ENCODE results near the gene WDR88.
"Not testable (repeated sequence)": the region's sequence is repeated elsewhere in the genome, so short reads cannot be mapped to it uniquely, and the experiment has no call there.

Gene WDR88

DNA sequence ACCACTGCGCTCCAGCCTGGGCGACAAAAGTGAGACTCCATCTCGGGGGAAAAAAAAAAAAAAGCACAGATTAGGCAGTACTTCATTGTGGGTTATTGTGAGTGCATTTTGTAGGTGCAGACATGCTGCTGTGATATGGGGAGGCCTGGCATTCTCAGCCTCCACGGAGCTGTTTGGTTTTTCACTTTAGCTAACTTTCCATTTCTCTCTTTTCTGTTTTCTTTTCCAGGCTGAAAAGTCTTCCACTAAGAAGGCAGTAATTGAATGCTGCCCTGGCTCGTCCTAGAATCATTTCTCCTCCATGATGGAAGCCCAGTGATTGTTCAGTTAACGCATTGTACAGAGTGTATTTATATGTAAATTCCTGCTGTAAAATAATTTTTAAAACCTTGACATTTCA lies 2.0 kb upstream of the WDR88 start:
- DNase-seq (ENCODE audit: low read depth): no peak

DNA sequence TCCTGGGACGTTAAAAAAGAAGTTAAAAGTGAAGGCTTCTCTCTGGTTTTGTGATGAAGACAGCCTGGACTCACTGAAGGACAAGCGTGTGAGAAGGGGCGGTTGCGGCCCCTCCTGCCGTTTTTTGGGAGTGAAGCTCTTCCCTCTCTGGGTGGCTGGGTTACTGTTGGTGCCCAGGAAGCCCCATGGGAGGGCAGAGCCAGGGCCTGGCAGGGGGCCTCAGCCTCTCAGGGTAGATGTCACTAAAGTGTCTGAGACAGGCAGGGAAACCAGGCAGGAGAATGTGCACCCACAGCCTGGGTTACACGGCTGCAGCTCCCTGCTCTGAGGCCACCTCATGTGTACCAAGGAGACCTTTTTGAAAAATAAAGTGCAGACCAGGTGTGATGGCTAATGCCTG lies 1.5 kb upstream of the WDR88 start:
- no peak for DNase-seq (ENCODE audit: low read depth)

DNA sequence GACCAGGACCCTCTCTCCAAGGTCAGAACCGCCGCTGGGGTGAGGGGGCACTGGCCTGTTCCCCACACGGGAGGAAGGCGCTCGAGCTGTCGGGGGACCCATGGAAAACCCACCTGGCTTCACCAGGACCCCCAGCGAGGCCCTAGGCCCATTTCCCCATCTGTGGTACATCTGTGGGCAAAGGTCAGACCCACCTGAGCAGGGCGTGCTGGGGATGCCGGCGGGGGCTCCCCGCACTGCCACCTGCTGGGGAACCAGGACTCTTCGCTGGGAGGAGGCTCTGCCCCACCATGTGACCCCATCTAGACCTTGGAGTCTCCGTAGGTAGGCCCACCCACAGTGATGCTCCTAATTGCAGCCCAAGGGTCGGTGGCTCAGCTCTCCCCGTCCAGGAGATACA lies 511 bp downstream of the WDR88 start:
- no peak for DNase-seq (ENCODE audit: low read depth)

DNA sequence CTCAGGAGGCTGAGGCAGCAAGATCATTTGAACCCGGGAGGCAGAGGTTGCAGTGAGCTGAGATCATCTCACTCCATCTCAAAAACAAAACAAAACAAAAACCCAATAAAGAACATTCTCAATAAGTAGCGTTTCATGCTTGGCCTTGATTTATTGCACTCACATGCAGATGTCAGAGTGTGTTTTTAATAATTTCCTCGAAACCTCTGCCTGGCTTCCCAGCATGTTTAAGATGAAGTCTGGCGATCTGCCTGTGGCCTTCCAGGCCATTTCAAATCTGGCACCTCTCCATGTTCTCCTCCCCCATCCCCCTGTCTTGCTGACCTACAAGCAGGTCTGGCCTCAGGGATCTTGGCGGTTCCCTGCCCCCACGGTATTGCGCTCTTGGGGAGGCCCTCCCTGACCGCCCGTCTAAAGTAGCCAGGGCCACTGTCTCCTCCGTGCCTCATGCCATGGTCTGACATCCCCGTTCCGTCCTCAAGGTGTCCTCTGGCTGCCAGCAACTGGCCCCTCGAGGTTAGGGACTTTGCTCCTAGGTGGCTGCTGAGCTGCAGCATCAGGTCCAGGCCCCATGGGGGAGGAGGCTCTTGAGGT lies 1.6 kb downstream of the WDR88 start:
- DNase-seq (ENCODE audit: low read depth): no peak

DNA sequence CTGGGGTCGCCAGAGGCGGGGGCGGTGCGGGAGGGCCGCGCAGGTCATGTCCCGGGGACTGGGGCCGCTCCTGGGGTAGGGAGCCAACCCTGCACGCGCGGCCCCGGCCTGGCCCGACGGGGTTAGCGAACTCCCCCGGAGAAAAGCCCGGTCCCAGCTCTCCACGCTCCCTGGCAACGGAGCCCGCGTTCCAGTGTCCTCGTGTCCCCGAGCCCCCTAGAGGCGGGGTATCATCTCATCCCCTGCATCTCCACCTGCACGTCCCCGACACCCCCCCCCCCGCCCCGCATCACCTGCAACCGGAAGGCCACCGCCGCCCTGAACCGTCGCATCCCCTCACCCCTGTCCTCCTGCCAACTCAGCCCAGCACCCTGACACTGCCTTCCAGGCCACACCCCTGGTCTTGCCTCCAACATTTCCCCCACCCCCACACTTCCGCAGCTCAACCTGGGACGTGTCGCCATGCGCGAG lies 2.7 kb downstream of the WDR88 start:
- no peak for DNase-seq (ENCODE audit: low read depth)

DNA sequence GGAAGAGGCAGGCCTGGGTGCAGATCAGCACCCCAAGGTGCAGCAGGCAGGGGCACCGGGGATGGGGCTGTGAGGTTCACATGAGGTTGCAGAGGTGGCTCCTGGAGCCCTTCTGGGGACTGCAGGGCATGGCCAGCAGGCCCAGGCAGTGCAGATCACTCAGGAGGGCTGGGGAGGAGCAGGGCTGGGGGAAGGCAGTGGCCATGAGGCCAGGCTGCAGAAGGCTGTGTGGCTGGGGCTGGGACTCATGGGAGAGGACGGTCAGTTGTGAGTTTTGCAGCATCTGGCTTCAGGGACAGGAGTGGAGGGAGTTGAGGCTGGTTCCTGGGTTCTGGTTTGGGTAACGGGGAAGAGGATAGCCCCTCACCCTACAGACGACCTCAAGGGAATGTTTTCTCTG lies 7.3 kb downstream of the WDR88 start:
- no peak for DNase-seq (ENCODE audit: low read depth)

DNA sequence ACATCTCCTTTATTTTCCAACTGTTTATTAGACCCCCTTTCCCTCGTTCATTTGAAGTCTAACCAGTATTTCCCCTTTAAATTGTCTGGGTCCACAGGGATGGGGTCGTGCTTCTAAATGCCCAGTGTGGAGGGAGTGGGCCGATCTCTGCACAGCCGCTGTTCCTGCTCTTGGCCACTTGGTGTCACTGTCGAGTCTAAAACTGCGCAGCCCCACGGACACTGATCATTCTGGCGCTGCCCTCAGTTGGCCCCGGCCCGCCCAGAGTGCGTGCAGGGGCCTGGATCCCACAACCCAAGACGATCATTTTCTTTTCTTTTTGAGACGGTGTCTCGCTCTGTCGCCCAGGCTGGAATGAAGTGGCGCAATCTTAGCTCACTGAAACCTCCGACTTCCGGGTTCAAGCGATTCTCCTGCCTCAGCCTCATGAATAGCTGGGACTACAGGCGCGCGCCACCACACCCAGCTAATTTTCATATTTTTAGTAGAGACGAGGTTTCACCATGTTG lies 12.0 kb downstream of the WDR88 start:
- DNase-seq (ENCODE audit: low read depth): no peak

DNA sequence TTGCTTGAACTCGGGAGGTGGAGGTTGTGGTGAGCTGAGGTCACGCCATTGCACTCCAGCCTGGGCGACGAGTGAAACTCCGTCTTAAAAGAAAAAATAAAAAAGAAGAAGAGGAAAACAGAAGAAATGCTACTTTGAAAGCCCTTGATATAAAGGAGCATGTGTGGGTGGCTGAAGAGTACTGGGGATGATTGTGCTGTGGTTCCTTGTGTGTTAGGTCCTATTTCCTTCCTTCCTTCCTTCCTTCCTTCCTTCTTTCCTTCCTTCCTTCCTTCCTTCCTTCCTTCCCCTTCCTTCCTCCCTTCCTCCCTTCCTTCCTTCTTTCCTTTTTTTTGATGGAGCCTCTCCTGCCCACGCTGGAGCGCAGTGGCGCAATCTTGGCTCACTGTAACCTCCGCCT lies 14.3 kb downstream of the WDR88 start:
- DNase-seq (ENCODE audit: low read depth): no peak

DNA sequence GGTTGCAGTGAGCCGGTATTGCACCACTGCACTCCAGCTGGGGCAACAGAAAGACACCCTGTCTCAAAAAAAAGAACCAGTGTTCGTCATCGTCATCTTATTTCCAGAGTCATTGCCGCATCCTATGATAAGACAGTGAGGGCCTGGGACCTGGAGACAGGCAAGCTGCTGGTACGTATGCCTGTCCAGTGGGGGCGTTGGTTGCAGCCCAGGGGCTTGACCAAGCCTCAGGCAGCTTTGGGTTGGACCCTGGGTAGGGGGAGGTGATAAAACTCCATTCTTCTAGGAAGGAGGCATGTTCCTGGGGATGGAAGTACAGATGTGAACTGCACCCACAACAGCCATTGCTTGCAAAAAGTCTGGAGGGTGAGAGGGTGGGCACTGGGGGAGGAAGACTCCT lies 15.6 kb downstream of the WDR88 start:
- DNase-seq (ENCODE audit: low read depth): no peak

DNA sequence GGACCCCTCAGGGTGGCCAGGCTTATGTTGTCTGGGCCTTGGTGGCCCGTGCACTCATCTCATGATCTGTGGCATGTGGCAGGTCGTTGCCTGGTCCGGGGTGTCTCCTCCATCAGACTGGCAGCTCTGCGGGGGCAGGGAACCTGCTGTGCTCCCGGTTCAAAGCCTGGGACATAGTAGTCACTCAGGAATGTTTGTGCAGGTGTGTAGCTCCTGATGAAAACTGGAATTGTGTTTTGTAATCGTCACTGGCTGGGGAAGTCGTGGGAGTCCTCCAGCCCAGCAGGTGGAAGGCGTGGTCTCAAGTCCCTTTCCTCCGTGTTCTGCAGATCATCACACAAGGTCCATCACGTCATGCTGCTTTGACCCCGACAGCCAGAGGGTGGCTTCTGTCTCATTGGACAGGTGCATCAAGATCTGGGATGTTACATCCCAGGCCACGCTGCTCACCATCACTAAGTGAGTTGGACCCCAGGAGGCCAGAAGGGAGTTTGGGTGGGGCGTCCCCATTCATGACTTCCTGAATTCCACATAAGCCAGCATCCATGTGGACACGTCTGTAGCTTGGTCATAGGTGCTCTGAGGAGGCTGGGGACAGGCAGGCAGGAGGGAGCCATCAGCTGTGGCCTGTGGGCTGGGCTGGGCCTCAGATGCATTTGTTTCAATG lies 19.1 kb downstream of the WDR88 start:
- DNase-seq (ENCODE audit: low read depth): no peak

DNA sequence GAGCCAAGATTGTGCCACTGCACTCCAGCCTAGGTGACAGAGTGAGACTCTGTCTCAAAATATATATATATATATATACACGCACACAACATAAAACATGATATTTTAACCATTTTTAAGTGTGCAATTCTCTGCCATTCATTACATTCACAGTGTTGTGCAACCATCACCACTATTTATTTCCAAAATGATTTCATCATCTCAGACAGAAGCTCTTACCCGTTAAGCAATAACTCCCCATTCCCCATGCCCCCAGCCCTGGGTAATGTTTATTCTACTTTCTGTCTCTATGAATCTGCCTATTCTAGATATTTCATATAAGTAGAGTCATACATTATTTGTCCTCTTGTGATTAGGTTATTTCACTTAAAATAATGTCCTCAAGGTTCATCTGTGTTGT lies 20.3 kb downstream of the WDR88 start:
- no peak for DNase-seq (ENCODE audit: low read depth)

DNA sequence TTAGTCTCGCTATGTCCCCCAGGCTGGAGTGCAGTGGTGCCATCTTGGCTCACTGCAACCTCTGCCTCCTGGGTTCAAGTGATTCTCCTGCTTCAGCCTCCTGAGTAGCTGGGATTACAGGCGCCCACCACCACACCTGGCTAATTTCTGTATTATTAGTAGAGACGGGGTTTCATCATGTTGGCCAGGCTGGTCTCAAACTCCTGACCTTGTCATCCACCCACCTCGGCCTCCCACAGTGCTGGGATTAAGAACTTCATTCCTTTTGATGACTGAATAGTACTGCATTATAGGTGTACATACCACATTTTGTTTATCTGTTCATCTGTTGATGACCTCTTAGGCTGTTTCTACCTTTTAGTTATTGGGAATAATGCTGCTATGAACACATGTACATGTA lies 20.7 kb downstream of the WDR88 start:
- DNase-seq (ENCODE audit: low read depth): not testable (repeated sequence)

DNA sequence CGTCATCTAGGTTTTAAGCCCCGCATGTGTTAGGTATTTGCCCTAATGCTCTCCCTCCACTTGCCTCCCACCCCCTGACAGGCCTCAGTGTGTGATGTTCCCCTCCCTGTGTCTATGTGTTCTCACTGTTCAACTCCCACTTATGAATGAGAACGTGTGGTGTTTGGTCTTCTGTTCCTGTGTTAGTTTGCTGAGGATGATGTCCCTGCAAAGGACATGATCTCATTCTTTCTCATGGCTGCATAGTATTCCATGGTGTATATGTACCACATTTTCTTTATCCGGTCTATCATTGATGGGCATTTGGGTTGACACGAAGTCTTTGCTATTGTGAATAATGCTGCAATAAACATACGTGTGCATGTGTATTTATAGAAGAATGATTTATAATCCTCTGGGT lies 22.4 kb downstream of the WDR88 start:
- not testable (repeated sequence) for DNase-seq (ENCODE audit: low read depth)

DNA sequence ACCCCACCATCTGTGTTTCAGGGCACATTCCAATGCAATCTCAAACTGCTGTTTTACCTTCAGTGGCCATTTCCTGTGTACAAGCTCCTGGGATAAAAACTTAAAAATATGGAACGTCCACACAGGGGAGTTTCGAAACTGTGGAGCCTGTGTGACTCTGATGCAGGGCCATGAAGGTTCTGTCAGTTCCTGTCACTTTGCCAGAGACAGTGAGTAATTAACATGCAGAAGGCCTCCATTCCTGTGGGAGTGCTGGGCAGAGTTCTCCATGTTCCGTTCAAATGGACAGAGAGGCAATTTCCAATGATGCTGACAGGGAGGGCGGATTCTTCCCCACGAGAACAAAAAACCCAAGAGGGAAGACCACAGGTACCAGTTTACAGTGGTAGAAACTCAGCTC lies 24.4 kb downstream of the WDR88 start:
- no peak for DNase-seq (ENCODE audit: low read depth)

DNA sequence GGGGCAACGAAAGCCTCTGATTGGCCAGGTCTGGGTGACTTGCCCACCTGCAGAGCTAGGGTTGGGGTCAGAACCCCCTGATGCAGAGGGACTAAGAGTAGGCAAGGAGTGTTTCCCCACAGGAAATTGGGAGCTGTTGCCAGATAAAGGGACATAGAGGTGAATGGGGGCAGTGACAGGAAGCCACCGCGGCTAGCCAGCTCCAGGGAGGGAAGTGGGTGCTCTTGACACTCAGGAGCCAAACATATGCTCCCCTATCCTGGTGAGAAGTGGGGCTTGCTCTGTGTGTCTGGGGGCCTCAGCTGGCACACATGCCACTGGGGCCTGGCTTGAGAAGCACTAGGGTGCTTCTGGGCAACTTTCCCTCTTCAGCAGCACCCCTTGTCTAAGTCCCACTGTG lies 26.0 kb downstream of the WDR88 start:
- DNase-seq (ENCODE audit: low read depth): no peak

DNA sequence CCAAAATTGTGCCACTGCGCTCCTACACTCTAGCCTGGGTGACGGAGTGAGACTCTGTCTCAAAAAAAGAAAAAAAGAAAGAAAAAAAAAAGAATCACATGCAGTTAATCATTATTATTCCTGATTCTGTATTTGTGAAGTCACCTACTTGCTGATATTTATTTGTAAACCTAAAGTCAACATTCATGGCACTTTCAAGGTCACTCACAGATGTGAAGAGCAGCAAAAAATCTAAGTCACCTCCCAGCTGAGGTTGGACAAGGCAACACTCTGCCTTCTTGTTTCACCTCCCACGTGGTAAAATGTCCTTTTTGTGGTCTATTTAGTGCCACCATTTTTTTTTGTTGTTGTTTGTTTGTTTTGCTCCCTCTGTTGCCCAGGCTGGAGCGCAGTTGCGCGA lies 26.5 kb downstream of the WDR88 start:
- no peak for DNase-seq (ENCODE audit: low read depth)

DNA sequence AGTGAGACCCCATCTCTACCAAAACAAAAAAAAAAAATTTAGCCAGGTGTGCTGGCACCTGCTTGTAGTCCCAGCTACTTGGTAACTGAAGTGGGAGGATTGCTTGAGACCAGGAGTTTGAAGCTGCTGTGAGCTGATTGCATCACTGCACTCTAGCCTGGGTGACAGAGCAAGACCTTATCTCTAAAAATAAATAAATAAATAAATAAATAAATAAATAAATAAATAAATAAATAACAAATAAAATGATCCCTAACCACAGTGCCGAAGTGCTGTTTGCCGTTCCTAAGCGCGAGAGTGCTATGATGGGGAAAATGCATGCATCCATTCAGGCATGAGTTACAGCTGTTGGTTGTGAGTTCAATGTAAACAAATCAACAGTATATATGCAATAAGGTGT lies 27.2 kb downstream of the WDR88 start:
- DNase-seq (ENCODE audit: low read depth): no peak

DNA sequence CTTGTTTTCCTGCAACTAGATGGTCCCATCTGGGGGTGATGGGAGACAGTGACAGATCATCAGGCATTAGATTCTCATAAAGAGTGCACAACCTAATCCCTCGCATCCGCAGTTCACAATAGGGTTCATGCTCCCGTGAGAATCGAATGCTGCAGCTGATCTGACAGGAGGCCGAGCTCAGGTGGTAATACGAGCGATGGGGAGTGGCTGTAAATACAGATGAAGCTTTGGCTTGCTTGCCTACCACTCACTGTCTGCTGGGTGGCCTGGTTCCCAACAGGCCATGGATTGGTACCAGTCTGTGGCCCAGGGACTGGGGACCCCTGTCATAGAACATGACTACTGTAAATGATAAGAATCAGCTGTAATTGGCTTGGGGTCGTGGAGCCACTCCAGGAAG lies 28.0 kb downstream of the WDR88 start:
- DNase-seq (ENCODE audit: low read depth): no peak

DNA sequence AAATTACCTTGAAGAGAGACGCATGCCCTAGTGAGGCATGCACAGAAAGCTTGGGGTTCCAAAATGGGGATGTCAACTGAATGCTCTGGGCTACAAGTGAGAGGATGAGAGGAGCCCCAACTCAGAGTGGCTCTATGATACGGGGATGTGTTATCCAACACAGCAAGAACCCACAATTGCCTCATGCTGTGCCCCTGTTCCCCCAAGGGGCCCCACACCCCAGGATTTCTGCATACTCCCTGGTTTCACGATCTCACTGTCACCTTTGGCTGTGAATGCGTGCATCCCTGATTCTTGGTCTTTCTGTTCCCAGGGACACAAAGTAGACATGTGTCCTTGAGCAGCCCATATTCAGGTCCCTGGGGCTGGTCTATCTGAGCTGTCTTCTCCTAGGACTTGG lies 29.3 kb downstream of the WDR88 start:
- no peak for DNase-seq (ENCODE audit: low read depth)

DNA sequence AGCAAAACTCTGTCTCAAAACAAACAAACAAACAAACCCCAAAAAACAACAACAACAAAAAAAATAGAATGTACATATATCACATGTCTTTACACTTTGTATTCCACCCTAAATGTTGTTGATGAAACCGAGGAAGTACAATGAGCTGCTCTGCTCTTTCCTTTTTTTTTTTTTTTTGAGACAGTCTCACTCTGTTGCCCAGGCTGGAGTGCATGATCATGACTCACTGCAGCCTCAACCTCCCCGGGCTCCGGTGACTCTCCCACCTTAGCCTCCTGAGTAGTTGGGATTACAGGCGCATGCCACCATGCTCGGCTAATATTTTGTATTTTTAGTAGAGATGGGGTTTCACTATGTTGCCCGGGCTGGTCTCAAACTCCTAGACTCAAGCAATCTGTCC lies 31.6 kb downstream of the WDR88 start:
- DNase-seq (ENCODE audit: low read depth): no peak

DNA sequence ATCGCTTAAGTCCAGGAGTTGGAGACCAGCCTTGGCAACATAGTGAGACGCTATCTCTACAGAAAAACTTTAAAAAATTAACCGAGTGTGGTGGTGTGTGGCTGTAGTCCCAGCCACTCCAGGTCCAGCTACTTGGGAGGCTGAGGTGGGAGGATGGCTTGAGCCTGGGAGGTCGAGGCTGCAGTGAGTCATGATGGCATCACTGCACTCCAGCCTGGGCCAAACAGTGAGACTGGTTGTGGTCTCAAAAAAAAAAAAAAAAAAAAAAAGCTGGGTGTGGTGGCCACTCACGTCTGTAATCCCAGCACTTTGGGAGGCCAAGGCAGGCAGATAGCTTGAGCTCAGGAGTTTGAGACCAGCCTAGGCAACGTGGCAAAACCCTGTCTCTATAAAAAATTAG lies 34.1 kb downstream of the WDR88 start:
- not testable (repeated sequence) for DNase-seq (ENCODE audit: low read depth)

DNA sequence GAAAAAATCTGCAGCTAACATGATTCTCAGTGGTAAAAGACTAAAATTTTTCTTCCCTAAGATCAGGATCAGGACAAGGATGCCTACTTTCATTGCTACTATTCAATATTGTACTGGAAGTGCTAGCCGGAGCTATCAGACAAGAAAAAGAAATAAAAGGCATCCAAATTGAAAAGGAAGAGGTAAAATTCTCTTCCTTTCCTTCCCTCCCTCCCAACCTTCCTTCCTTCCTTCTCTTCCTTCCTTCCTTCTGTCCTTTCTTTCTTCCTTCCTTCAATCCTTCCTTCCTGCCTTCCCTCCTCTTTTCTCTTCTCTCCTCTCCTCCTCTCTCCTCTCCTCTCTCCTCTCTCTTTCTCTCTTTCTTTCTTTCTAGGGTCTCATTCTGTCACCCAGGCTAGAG lies 35.5 kb downstream of the WDR88 start:
- DNase-seq (ENCODE audit: low read depth): no peak

DNA sequence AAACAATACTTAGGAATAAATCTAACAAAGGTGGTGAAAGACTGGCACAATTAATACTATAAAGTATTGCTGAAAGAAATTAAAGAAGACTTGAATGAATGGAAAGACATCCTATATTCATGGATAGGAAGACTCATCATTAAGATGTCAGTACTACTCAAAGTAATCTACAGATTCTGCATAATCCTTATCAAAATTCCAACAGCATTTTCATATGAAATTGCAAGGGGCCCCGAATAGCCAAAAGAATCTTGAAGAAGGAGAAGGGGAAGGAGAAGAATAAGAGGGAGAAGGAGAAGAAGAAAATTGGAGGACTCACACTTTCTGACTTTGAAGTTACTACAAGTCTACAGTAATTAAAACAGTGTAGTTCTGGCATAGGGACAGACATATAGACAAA lies 36.6 kb downstream of the WDR88 start:
- no peak for DNase-seq (ENCODE audit: low read depth)

DNA sequence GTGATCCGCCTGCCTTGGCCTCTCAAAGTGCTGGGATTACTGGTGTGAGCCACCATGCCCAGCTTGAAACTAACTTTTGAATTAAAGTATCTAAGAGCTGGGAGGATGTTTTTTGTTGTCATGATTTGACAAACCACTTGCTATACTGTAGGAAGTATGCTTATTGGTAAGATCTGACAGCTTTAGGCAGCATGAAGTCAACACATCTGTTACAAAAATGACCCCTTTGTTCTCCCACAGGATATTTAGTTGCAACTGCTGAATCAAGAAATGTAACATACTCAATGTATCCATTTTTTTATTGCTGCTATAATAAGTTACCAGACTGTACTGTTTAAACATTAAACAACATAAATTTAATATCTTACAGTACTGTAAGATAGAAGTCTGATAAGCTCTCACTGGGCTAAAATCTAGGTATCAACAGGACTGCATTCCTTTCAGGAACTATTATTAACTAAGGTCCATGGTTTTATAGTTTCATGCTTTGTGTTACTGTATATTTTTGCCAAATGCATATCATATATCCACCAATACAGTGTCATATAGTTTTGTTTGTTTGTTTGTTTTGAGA lies 39.4 kb downstream of the WDR88 start:
- DNase-seq (ENCODE audit: low read depth): no peak
